Calu3 (cell line): ENCODE data around the gene CLDN5. TPM values are rescaled to one million over a fixed set of nuclear protein-coding genes. Genes with fewer than 3 reads are reported as not detected.

Source experiments
- BruUV-seq: library from RNA; stranded (reverse); fragments of 400-500 nt; replicated peaks from 2 replicates; lab custom pipeline; 2021; lab: Mats Ljungman, UMichigan
- CTCF ChIA-PET: fragments of 300-600 bp; sonication (Branson Sonifier 250); formaldehyde crosslinking; loops from one replicate; lab custom pipeline; 2022; ENCODE audit warnings: antibody characterized with exemption; lab: Charles Lee
- DNase-seq: peaks from one replicate; pipeline ENCODE4 v3.0.0; 2022
- H3K27ac Mint-ChIP-seq: one replicate; pipeline ENCODE4 v1.8.0; 2022; ENCODE audit warnings: mixed read lengths; ENCODE audit not compliant: unreplicated experiment
- H3K27me3 Mint-ChIP-seq: one replicate; pipeline ENCODE4 v1.8.0; 2022; ENCODE audit warnings: mixed read lengths; ENCODE audit not compliant: unreplicated experiment
- H3K36me3 Mint-ChIP-seq: one replicate; pipeline ENCODE4 v1.8.0; 2022; ENCODE audit warnings: mild to moderate bottlenecking, moderate library complexity, mixed read lengths; ENCODE audit not compliant: insufficient read depth, unreplicated experiment
- H3K4me1 Mint-ChIP-seq: one replicate; pipeline ENCODE4 v1.8.0; 2022; ENCODE audit warnings: mild to moderate bottlenecking, low read depth, mixed read lengths; ENCODE audit not compliant: unreplicated experiment
- H3K4me3 Mint-ChIP-seq: one replicate; pipeline ENCODE4 v1.8.0; 2022; ENCODE audit warnings: mild to moderate bottlenecking, low read depth, moderate library complexity, mixed read lengths; ENCODE audit not compliant: unreplicated experiment
- H3K9me3 Mint-ChIP-seq: one replicate; pipeline ENCODE4 v1.8.0; 2022; ENCODE audit warnings: low read depth, mixed read lengths; ENCODE audit not compliant: unreplicated experiment
- CTCF ChIP-seq: fragments of 200-600 bp; IDR thresholded peaks from one replicate; pipeline ENCODE4 v1.8.0; 2022; ENCODE audit warnings: antibody characterized with exemption; ENCODE audit not compliant: unreplicated experiment
- intact Hi-C: fragments of 100-400 bp; cut with micrococcal nuclease; formaldehyde crosslinking; loops from one replicate; pipeline ENCODE4 v1.10.0; 2022; ENCODE audit not compliant: unreplicated experiment
- total RNA-seq: library from RNA; stranded (reverse); gene quantifications from 2 replicates; pipeline ENCODE4 v1.2.3, GENCODE V29; 2022

Gene CLDN5
- total RNA-seq, 1 experiment from 2014 or later: not detected

- Mint-ChIP-seq H3K36me3 (peaks cover 18% of the 10 kb centered on the region), H3K9me3 (no peaks in the 10 kb centered on the region), H3K27me3 (no peaks in the 10 kb centered on the region), H3K27ac (no peak overlapping the region), H3K4me1 (no peaks in the 10 kb centered on the region), H3K4me3 (no peak overlapping the region)
- CTCF ChIA-PET: interaction anchor here (0.9 to 1.0 kb wide), 2 partner anchors 10 to 66 kb away, joined by 3 read pairs; no protein-coding TSS in a partner anchor
- intact Hi-C loops: no loop called here
- TF ChIP-seq CTCF: no peak
- no TSS peak for BruUV-seq
- DNase-seq: no peak
Observed at GRCh38 chr22:19488285-19488684, 35.9 kb downstream of the CLDN5 start.

- Mint-ChIP-seq H3K4me3 (no peak overlapping the region), H3K36me3 (peaks cover 30% of the 10 kb centered on the region), H3K27me3 (no peaks in the 10 kb centered on the region), H3K9me3 (no peaks in the 10 kb centered on the region), H3K27ac (no peak overlapping the region), H3K4me1 (peaks cover 9% of the 10 kb centered on the region)
- CTCF ChIA-PET: no interaction called here
- intact Hi-C loops: no loop called here
- no TSS peak for BruUV-seq
- TF ChIP-seq CTCF: no peak
- DNase-seq: no peak
Observed at GRCh38 chr22:19483481-19484244, 40.5 kb downstream of the CLDN5 start.

GRCh38 chr22:19482297-19482696 is 41.9 kb downstream of the CLDN5 start:
- Mint-ChIP-seq H3K4me3 (no peak overlapping the region), H3K27ac (no peak overlapping the region), H3K27me3 (no peaks in the 10 kb centered on the region), H3K36me3 (peaks cover 42% of the 10 kb centered on the region), H3K9me3 (no peaks in the 10 kb centered on the region), H3K4me1 (peaks cover 20% of the 10 kb centered on the region)
- BruUV-seq: no TSS peak
- TF ChIP-seq CTCF: no peak
- no peak for DNase-seq
- intact Hi-C loops: no loop called here
- CTCF ChIA-PET: no interaction called here

GRCh38 chr22:19480789-19481188 is 43.4 kb downstream of the CLDN5 start:
- Mint-ChIP-seq H3K4me1 (peaks cover 29% of the 10 kb centered on the region), H3K27ac (peak overlapping the region; percentile 100), H3K9me3 (no peaks in the 10 kb centered on the region), H3K4me3 (peak overlapping the region; percentile 80), H3K27me3 (no peaks in the 10 kb centered on the region), H3K36me3 (peaks cover 48% of the 10 kb centered on the region)
- TF ChIP-seq CTCF: no peak
- CTCF ChIA-PET: interaction anchor here (1.6 kb wide), 1 partner anchor 149 kb away, joined by 6 read pairs; no protein-coding TSS in a partner anchor
- intact Hi-C loops: no loop called here
- DNase-seq: no peak
- BruUV-seq: no TSS peak
